HFF-Myc (cell line): ENCODE results near the gene MYLK.

Experiments used
- DNase-seq: peaks from one replicate; pipeline ENCODE4 v3.0.0-alpha.2; 2011; ENCODE audit warnings: low read depth; ENCODE audit errors: extremely low read depth
- H3K4me3 ChIP-seq: replicated peaks from 2 replicates; pipeline ENCODE4 v1.5.1; 2011; ENCODE audit warnings: low read depth, mild to moderate bottlenecking, control low read depth, low read length
- CTCF ChIP-seq: IDR thresholded peaks from 2 replicates; pipeline ENCODE4 v1.5.1; 2012; ENCODE audit warnings: mild to moderate bottlenecking, low read depth, low read length, control low read depth; ENCODE audit errors: missing control alignments

MYLK gene

GRCh38 chr3:123688241-123688747, 195.8 kb downstream of the MYLK start:
- peak; percentile 83 for DNase-seq
- H3K4me3 ChIP-seq = no peak overlapping the region
- no peak for TF ChIP-seq CTCF

GRCh38 chr3:123687286-123687685, 196.8 kb downstream of the MYLK start:
- no peak overlapping the region for H3K4me3 ChIP-seq
- DNase-seq = no peak
- TF ChIP-seq CTCF = no peak

DNA sequence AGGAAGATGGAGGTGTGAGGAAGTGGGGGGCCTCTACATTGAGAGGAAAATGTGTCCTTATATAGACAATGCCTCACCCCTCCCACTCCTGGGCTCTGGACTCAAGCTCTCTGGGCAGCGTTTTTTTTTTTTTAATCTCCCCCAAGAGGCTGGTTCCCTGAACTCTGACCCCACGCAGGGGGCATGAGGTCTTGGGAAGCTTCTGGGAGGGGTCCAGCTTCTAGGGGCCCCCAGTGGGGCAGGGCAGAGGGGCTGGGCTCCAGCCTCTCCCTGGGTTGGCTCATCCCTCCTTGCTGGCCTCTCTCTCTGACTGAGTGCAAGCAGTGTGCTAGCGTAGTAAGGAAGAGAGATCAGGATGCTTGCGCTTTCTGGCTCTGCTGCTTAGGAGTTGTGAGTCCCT, 197.9 kb downstream of the MYLK start:
- TF ChIP-seq CTCF = no peak
- DNase-seq = no peak
- H3K4me3 ChIP-seq = no peak overlapping the region

DNA sequence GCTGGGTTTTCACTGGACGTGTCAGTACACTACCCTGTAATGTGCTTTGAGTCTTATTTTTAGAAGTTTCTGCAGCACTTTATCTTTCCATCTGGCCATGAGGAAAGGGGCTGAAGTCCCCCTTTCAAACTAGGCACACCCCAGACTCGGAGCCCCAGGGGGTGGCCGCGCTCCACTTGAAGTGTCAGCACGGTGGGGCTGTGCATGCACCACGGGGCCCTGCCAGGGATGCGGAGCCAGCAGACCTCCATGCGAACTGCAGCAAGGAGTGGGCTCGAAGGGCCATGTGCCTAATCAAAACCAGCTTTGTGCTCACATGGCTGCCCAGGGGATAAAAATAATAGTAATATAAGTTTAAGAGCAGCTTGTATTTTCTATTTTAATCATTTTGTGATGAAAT, 198.4 kb downstream of the MYLK start:
- H3K4me3 ChIP-seq = no peak overlapping the region
- no peak for TF ChIP-seq CTCF
- no peak for DNase-seq

DNA sequence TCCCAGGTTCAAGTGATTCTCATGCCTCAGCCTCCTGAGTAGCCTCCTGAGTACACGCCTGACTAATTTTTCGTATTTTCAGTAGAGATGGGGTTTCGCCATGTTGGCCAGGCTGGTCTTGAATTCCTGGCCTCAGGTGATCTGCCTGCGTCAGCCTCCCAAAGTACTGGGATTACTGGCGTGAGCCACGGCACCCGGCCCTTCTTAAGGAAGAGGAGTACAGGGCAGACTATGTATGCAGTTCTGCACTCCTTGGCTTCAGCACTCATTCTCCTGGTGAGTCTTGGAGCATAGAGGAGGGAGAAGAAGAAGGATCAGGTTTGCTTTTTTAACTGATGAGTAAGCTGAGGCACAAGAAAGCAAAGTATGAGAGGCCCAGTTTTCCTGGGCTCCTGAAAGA, 199.5 kb downstream of the MYLK start:
- H3K4me3 ChIP-seq = no peak overlapping the region
- no peak for TF ChIP-seq CTCF
- no peak for DNase-seq

DNA sequence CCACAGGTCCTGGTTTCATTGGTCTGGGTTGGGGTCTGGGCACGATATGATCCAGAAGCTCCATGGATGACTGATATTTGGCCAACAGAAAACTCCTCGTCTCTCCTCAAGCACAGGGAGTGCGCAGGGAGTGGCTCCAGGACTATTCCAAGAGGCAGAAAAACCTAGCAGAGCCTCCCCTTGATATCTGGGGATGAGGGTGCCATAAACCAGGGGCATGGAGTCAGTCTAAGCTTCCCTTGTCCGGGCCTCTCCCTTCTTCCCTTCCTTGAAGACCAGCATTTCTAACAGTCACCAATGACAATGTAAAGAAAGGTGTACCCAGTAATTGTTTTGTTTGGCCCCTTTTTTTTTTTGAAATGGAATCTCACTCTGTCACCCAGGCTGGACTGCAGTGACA, 199.9 kb downstream of the MYLK start:
- DNase-seq = no peak
- TF ChIP-seq CTCF = no peak
- no peak overlapping the region for H3K4me3 ChIP-seq

GRCh38 chr3:123683505-123684154, 200.5 kb downstream of the MYLK start:
- TF ChIP-seq CTCF = no peak
- no peak for DNase-seq
- no peak overlapping the region for H3K4me3 ChIP-seq
